Measurements from ENCODE around the gene PHLDA2. TPM values are rescaled to one million over a fixed set of nuclear protein-coding genes. Genes with fewer than 3 reads are reported as not detected.

Gene PHLDA2
- total and polyA plus RNA-seq, 9 of the 15 experiments (the other 6 are each of a cell fraction or from before 2014, with no cell fraction given), result 0.43 to 42.4 (median 4.7) TPM

DNA sequence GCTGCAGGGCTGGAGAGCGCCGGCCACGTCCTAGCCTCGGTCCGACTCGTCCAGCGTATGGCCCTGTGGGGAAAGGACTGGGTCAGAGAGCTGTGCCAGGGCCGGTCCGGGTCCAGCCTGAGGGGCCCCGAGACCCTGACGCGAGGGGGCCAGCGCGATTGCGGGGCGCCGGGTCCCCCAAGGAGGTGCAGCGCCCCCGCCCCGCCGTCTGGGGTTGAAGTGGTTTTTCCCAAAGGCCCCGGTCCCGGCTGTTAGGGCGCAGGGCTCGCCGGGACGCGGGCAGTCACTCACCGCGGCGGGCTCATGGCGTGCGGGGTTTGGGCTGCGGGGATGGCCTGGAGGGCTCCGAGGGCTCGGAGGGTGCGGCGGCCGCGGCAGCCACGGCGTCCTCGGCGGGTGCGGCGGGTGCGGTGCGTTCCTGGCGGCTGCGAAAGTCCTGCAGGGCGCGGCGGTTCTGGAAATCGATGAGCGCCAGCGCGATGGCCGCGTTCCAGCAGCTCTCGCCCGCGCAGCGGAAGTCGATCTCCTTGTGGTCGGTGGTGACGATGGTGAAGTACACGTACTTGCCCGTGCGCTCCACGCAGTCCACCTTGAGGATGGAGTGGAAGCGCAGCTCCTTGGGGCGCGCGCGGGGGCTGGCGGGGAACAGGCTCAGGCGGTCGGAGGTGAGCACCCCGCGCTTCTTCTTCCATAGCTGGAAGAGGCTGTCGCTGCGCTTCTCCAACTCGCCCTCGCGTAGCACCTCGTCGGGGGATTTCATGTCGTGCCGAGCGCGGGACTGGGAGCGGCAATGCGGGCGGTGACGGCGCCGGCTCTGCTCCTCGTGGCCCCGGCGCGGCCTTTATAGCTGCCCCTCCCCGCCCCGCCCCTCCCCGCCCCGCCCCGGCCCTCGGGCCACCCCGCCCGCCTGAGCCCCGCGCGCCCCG, at the start of gene PHLDA2 (continued):
- 0 out of 2 replicates have a peak, but pooled peaks have one; percentile 30 for TF ChIP-seq HLTF (IDR thresholded peaks at IDR 0.05)
- TF ChIP-seq, protein P1, sequence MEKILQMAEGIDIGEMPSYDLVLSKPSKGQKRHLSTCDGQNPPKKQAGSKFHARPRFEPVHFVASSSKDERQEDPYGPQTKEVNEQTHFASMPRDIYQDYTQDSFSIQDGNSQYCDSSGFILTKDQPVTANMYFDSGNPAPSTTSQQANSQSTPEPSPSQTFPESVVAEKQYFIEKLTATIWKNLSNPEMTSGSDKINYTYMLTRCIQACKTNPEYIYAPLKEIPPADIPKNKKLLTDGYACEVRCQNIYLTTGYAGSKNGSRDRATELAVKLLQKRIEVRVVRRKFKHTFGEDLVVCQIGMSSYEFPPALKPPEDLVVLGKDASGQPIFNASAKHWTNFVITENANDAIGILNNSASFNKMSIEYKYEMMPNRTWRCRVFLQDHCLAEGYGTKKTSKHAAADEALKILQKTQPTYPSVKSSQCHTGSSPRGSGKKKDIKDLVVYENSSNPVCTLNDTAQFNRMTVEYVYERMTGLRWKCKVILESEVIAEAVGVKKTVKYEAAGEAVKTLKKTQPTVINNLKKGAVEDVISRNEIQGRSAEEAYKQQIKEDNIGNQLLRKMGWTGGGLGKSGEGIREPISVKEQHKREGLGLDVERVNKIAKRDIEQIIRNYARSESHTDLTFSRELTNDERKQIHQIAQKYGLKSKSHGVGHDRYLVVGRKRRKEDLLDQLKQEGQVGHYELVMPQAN (IDR thresholded peaks at IDR 0.05; ENCODE audit: borderline replicate concordance), result peak; percentile 74
- TF ChIP-seq HDAC1 (IDR thresholded peaks at IDR 0.05), result peak in 1 of 2 experiments; percentile 69; a peak in 2 of 4 replicates
- TF ChIP-seq EGR1 (conservative IDR thresholded peaks at IDR 0.05), result peak; percentile 69
- TF ChIP-seq RBFOX2 (IDR thresholded peaks at IDR 0.05; ENCODE audit: low read depth, low read length), result peak; percentile 84
- no peak for TF ChIP-seq NFATC3 (IDR thresholded peaks at IDR 0.05)
- no peak for TF ChIP-seq ZNF644 (tag; IDR thresholded peaks at IDR 0.05; ENCODE audit: low read depth)
- TF ChIP-seq CXXC5 (CRISPR knock-in tag; IDR thresholded peaks at IDR 0.05), result peak; percentile 78
- peak; percentile 87 for TF ChIP-seq POLR2B (IDR thresholded peaks at IDR 0.05; ENCODE audit: low read depth, partially characterized antibody)
- 0 out of 2 replicates have a peak, but pooled peaks have one; percentile 54 for TF ChIP-seq ETV5 (CRISPR knock-in tag; IDR thresholded peaks at IDR 0.05; ENCODE audit: low read depth)
- no peak for TF ChIP-seq ZNF140 (CRISPR knock-in tag; IDR thresholded peaks at IDR 0.05)
- TF ChIP-seq SPI1 (IDR thresholded peaks at IDR 0.05; ENCODE audit: borderline replicate concordance, low read depth, low read length), result peak; percentile 40; the same call in 1 of the 2 replicates
- no peak for TF ChIP-seq MYNN (IDR thresholded peaks at IDR 0.05)
- no peak for TF ChIP-seq MYNN (CRISPR knock-in tag; IDR thresholded peaks at IDR 0.05)
- TF ChIP-seq MAZ (CRISPR knock-in tag; conservative IDR thresholded peaks at IDR 0.05 in 1 of 2, IDR thresholded peaks at IDR 0.05 in 1 of 2), result no peak; a peak in 1 of 4 replicates
- TF ChIP-seq, protein P2, sequence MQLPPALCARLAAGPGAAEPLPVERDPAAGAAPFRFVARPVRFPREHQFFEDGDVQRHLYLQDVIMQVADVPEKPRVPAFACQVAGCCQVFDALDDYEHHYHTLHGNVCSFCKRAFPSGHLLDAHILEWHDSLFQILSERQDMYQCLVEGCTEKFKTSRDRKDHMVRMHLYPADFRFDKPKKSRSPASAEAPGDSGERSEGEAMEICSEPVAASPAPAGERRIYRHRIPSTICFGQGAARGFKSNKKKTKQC (CRISPR knock-in tag; IDR thresholded peaks at IDR 0.05), result peak; percentile 61
- peak; percentile 58; the same call in 1 of the 2 replicates for TF ChIP-seq HDAC6 (IDR thresholded peaks at IDR 0.05; ENCODE audit: low read depth, low read length)
- TF ChIP-seq TBP (optimal IDR thresholded peaks at IDR 0.05; ENCODE audit: low read depth, low read length), result peak; percentile 95

Data from K562 (cell line).